GM12872 (cell line): Measurements from ENCODE around the gene FOXP2.

Source experiments
- CTCF ChIP-seq: IDR thresholded peaks from 3 replicates; pipeline ENCODE4 v1.5.1; 2011; ENCODE audit warnings: low read depth, mild to moderate bottlenecking, low read length, moderate library complexity; ENCODE audit not compliant: insufficient read depth

The FOXP2 gene

DNA sequence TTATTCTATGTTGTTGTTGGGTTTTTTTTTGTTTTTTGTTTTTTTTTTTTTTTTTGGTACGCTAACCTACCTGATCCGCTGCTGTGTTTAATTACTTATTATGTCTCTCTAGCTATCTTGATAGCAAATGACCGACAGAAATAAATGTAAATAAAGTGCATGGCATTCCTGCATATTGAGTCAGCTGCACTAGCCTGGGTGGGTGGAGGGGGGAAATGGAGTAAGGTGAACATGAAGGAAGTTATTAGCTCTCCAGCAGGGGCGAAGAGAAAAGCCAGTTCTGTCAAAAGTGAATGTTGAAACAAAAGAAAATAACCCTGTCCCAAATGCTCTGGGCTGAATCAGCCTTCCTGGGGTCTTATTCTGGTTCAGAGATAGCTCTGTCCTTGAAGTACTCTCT, 296.6 kb downstream of the FOXP2 start:
- TF ChIP-seq CTCF, result no peak

DNA sequence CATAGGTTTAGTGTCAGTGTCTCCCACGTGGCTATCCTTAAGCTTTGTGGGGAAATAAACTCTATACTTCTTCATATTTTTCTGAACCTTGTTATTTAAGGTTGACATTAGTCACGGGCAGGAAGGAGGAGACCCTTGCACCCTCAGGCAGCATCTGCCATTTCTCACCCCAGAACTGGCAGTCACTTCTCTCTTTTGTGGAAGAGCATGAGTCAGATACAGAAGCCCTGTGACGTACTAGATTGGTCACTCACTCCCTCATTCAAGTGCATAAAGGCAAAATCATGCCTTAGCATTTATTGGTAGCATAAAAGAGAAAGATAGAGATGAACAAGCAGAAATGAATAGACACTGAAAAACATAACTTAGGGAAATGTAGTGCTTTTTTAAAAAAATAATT, 301.3 kb downstream of the FOXP2 start:
- no peak for TF ChIP-seq CTCF

GRCh38 chr7:114718861-114719260, 304.2 kb downstream of the FOXP2 start:
- no peak for TF ChIP-seq CTCF

- no peak for TF ChIP-seq CTCF
Measured at GRCh38 chr7:114720725-114721124, 306.1 kb downstream of the FOXP2 start.

- no peak for TF ChIP-seq CTCF
Measured at GRCh38 chr7:114722562-114722961, 307.9 kb downstream of the FOXP2 start.

- no peak for TF ChIP-seq CTCF
Measured at GRCh38 chr7:114723308-114723707, 308.7 kb downstream of the FOXP2 start.

DNA sequence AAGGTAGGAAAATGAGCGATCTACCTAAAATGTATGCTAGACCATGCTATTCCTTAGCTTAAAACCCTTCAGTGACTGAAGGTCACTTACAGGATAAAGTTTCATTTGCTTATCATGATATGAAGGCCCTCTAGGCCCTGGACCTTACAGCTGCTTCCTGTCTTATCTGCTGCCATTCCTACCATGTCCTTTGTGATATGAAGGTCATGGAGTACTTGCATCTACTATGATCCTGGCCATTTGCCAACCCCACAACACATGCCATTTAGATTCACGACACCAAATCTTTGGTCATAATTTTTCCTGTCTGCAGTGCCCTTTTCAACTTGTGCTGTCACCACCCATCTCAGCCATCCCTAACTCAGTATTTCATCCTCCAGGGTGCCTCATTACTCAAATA, 325.5 kb downstream of the FOXP2 start:
- TF ChIP-seq CTCF, result no peak

DNA sequence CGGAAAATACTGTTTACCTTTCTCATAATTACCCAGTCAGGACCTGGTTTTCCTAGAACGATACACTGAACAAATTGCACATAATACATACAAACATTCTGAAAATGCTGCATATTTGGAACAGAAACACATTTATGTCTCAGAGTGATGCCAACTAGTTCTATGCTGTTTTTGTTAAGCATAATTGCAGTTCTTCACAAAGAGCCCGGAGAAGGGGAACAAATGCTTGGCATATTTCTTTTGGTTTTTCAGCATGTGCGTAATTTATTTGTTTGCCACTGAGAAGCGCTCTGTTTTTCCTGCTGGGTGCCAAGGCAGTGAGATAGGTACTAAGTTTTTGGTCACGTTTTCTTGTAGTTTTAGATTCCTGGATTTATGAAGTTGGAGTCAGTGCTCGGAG, 326.3 kb downstream of the FOXP2 start:
- no peak for TF ChIP-seq CTCF
